Erythroblast (primary cell): Measurements from ENCODE around the gene EFHC1.

Source experiments
- GATA1 ChIP-seq: IDR thresholded peaks from 2 replicates; pipeline ENCODE4 v1.6.1; 2011; ENCODE audit warnings: low read depth, mild to moderate bottlenecking, control low read depth, low read length, moderate library complexity
- POLR2A ChIP-seq: IDR thresholded peaks from 2 replicates; pipeline ENCODE4 v1.6.1; 2011; ENCODE audit warnings: mild to moderate bottlenecking, low read length

DNA sequence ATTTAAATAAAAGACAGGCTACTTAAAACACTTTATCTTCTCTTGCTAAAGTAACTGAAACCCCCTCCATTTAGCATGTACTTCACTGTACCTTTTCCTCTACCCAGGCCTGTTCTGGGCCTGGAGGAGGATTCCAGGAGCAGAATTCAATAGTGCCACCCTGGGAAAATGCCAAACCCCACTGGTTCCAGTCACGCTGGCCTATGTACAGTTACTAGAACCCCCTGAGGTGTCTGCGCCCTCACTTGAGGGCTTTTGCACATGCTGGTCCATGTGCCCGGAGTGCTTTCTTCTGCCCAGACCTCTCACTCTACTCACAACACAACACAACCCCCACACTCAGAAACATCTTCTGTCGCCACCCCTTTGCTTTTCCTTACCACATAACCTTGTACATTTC is 111.3 kb downstream of the EFHC1 start:
- TF ChIP-seq POLR2A (no peak), GATA1 (no peak)
